Measurements from ENCODE around the gene ZNF501. TPM values are rescaled to one million over a fixed set of nuclear protein-coding genes. Genes with fewer than 3 reads are reported as not detected.

Gene ZNF501
- polyA plus RNA-seq, 1 of the 3 experiments (the other 2 are of a cell fraction), result 1.5 TPM

GRCh38 chr3:44682182-44682896 lies 47.1 kb upstream of the ZNF501 start:
- H4K20me1 ChIP-seq (ENCODE audit: insufficient read depth), result no peaks in the 10 kb centered on the region
- no peak overlapping the region for H3K4me2 ChIP-seq
- no peaks in the 10 kb centered on the region for H3K9me3 ChIP-seq
- ChIA-PET POLR2A (no interaction called here), CTCF (no interaction called here)
- no peaks in the 10 kb centered on the region for H3K9me2 ChIP-seq
- peaks cover 10 to 21% of the 10 kb centered on the region in 2 experiments for H3K36me3 ChIP-seq (replicated peaks in 1 of 2; ENCODE audit: control insufficient read depth in 1 of 2, insufficient read depth in 2 of 2, low read length in 1 of 2)
- no peak overlapping the region for H2AFZ ChIP-seq (ENCODE audit: low read depth)
- no peaks in the 10 kb centered on the region for H3F3A ChIP-seq (replicated peaks; ENCODE audit: insufficient read depth)
- no peaks in the 10 kb centered on the region for H3K79me2 ChIP-seq (ENCODE audit: insufficient read depth)
- 63% methylated on average over 2 of the region's 2 CpGs for WGBS (ENCODE audit: low lambda C conversion rate)
- DNase-seq, result no peak
- TF ChIP-seq NRF1 (IDR thresholded peaks at IDR 0.05; ENCODE audit: low read depth, low read length) (no peak), CTCF (IDR thresholded peaks at IDR 0.05) (no peak), IRF3 (IDR thresholded peaks at IDR 0.05; ENCODE audit: low read depth, low read length) (no peak), TAF1 (IDR thresholded peaks at IDR 0.05; ENCODE audit: borderline replicate concordance, low read depth, low read length) (no peak), ELF1 (IDR thresholded peaks at IDR 0.05) (no peak), FOXJ3 (CRISPR knock-in tag; IDR thresholded peaks at IDR 0.05) (no peak), TEAD4 (IDR thresholded peaks at IDR 0.05; ENCODE audit: borderline replicate concordance, insufficient read depth) (no peak), SMC3 (IDR thresholded peaks at IDR 0.05; ENCODE audit: low read depth, low read length) (no peak), YY1 (IDR thresholded peaks at IDR 0.05; ENCODE audit: low read depth) (no peak), GATA2 (CRISPR knock-in tag; IDR thresholded peaks at IDR 0.05) (no peak), EP300 (IDR thresholded peaks at IDR 0.05; ENCODE audit: borderline replicate concordance in 1 of 2, low read depth in 1 of 2, low read length in 1 of 2) (no peak), RAD21 (IDR thresholded peaks at IDR 0.05; ENCODE audit: low read length) (no peak)
- TF ChIP-seq, protein P1, sequence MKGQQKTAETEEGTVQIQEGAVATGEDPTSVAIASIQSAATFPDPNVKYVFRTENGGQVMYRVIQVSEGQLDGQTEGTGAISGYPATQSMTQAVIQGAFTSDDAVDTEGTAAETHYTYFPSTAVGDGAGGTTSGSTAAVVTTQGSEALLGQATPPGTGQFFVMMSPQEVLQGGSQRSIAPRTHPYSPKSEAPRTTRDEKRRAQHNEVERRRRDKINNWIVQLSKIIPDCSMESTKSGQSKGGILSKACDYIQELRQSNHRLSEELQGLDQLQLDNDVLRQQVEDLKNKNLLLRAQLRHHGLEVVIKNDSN (IDR thresholded peaks at IDR 0.05; ENCODE audit: borderline replicate concordance, low read depth), result no peak
- TF ChIP-seq, protein P2, sequence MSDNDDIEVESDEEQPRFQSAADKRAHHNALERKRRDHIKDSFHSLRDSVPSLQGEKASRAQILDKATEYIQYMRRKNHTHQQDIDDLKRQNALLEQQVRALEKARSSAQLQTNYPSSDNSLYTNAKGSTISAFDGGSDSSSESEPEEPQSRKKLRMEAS (IDR thresholded peaks at IDR 0.05; ENCODE audit: low read depth), result no peak
- TF ChIP-seq, protein P3, sequence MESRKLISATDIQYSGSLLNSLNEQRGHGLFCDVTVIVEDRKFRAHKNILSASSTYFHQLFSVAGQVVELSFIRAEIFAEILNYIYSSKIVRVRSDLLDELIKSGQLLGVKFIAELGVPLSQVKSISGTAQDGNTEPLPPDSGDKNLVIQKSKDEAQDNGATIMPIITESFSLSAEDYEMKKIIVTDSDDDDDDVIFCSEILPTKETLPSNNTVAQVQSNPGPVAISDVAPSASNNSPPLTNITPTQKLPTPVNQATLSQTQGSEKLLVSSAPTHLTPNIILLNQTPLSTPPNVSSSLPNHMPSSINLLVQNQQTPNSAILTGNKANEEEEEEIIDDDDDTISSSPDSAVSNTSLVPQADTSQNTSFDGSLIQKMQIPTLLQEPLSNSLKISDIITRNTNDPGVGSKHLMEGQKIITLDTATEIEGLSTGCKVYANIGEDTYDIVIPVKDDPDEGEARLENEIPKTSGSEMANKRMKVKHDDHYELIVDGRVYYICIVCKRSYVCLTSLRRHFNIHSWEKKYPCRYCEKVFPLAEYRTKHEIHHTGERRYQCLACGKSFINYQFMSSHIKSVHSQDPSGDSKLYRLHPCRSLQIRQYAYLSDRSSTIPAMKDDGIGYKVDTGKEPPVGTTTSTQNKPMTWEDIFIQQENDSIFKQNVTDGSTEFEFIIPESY (IDR thresholded peaks at IDR 0.05; ENCODE audit: borderline replicate concordance, low read depth), result no peak
- H3K4me1 ChIP-seq (ENCODE audit: control insufficient read depth in 1 of 2, insufficient read depth in 2 of 2, low read depth in 1 of 2, low read length in 1 of 2), result peaks cover 0 to 5% of the 10 kb centered on the region in 2 experiments; a peak in 1 of 4 replicates
- no peak overlapping the region for H3K4me3 ChIP-seq (ENCODE audit: low read depth in 2 of 2, low read length in 1 of 2)
- H3K27me3 ChIP-seq (ENCODE audit: insufficient read depth), result no peaks in the 10 kb centered on the region
- H3K9ac ChIP-seq, result no peak overlapping the region
- H3K27ac ChIP-seq (ENCODE audit: low read depth in 2 of 2, low read length in 1 of 2), result no peak overlapping the region
